ENCODE data around the gene TMEM134. TPM values are rescaled to one million over a fixed set of nuclear protein-coding genes. Genes with fewer than 3 reads are reported as not detected.

TMEM134 gene
- total and polyA plus RNA-seq, 10 of the 15 experiments (the other 5 are each of a cell fraction or from before 2014, with no cell fraction given) = 1.6 to 93.8 (median 27.8) TPM

- TF ChIP-seq STAT3 (IDR thresholded peaks at IDR 0.05; ENCODE audit: low read depth, low read length) (no peak), MLLT1 (IDR thresholded peaks at IDR 0.05) (peak; percentile 57), EP300 (IDR thresholded peaks at IDR 0.05; ENCODE audit: borderline replicate concordance in 1 of 2, control insufficient read depth in 1 of 2, low read depth in 2 of 2, low read length in 2 of 2) (no peak), SUZ12 (IDR thresholded peaks at IDR 0.05; ENCODE audit: unreplicated experiment) (no peak), CBFB (IDR thresholded peaks at IDR 0.05; ENCODE audit: low read depth) (no peak)
These were observed 30.7 kb downstream of the TMEM134 start (continued) for GRCh38 chr11:67438158-67438902.

- ATAC-seq (no peak), FAIRE-seq (peak; percentile 31), DNase-seq (ENCODE audit: low read depth, low spot score) (no peak)
- peak overlapping the region; percentile 90 for H3K4me3 ChIP-seq
- peak overlapping the region; percentile 99 for H3K27ac ChIP-seq (ENCODE audit: control insufficient read depth, insufficient read depth)
- in situ Hi-C loops (cut with MboI) (no loop called here), intact Hi-C loops (cut with micrococcal nuclease; ENCODE audit: unreplicated experiment) (loop anchor here (2.0 to 5.0 kb wide), 4 partner anchors 31 to 69 kb away; partner anchors contain the start of genes PPP1CA, TBC1D10C and TMEM134)
- SMC1A ChIA-PET (ENCODE audit: uncharacterized antibody, unreplicated experiment) = interaction anchor here (0.7 to 4.2 kb wide), 13 partner anchors 10 to 197 kb away, joined by 3 to 46 read pairs (median 8); partner anchors contain the start of genes AIP, PITPNM1, PPP1CA and RAD9A
- peaks cover 36% of the 10 kb centered on the region for H3K4me1 ChIP-seq (ENCODE audit: control insufficient read depth, insufficient read depth, low read length)
- peaks cover 57% of the 10 kb centered on the region for H3K79me2 ChIP-seq (ENCODE audit: control insufficient read depth, insufficient read depth, low read length)
- no peaks in the 10 kb centered on the region for H3K27me3 ChIP-seq (replicated peaks in 1 of 2; ENCODE audit: control insufficient read depth in 2 of 2, insufficient read depth in 2 of 2, low read length in 1 of 2)
- peak overlapping the region; percentile 86 for H3K4me2 ChIP-seq (ENCODE audit: control insufficient read depth, insufficient read depth)
- no peaks in the 10 kb centered on the region for H4K20me1 ChIP-seq (ENCODE audit: control insufficient read depth, insufficient read depth)
- 0 out of 2 replicates have a peak, but pooled peaks have one; percentile 11 for TF ChIP-seq MXI1 (IDR thresholded peaks at IDR 0.05; ENCODE audit: low read depth, low read length)
- peak; percentile 67; the same call in 1 of the 2 replicates for TF ChIP-seq RFX5 (IDR thresholded peaks at IDR 0.05; ENCODE audit: low read depth, low read length)
- TF ChIP-seq PML (IDR thresholded peaks at IDR 0.05; ENCODE audit: low read length) = no peak
- TF ChIP-seq POLR2AphosphoS5 (IDR thresholded peaks at IDR 0.05; ENCODE audit: low read length) = peak; percentile 15; the same call in 1 of the 2 replicates
- TF ChIP-seq RUNX3 (IDR thresholded peaks at IDR 0.05; ENCODE audit: low read length) = no peak
- no peak for TF ChIP-seq LARP7 (IDR thresholded peaks at IDR 0.05)
- no peak for TF ChIP-seq FOXK2 (IDR thresholded peaks at IDR 0.05)
- no peak for TF ChIP-seq USF1 (IDR thresholded peaks at IDR 0.05; ENCODE audit: borderline replicate concordance, extremely low read length, insufficient read depth, low read depth, low read length)
- TF ChIP-seq ZNF384 (IDR thresholded peaks at IDR 0.05; ENCODE audit: borderline replicate concordance, low read depth, low read length) = no peak
- no peak for TF ChIP-seq TARDBP (IDR thresholded peaks at IDR 0.05; ENCODE audit: borderline replicate concordance)
- H3K9ac ChIP-seq (ENCODE audit: control insufficient read depth, insufficient read depth, low read length) = peak overlapping the region; percentile 99
- H3K9me3 ChIP-seq (replicated peaks; ENCODE audit: control insufficient read depth, insufficient read depth, low read length) = no peaks in the 10 kb centered on the region
- CTCF ChIA-PET = interaction anchor here (0.8 to 4.3 kb wide), 16 partner anchors 9 to 141 kb away, joined by 3 to 53 read pairs (median 4); partner anchors contain the start of genes CDK2AP2, PPP1CA, RPS6KB2 and TBC1D10C
- H2AFZ ChIP-seq (ENCODE audit: control insufficient read depth, low read depth, low read length) = no peak overlapping the region
- POLR2A ChIA-PET = interaction anchor here (0.6 to 4.7 kb wide), 18 partner anchors 9 to 191 kb away, joined by 3 to 95 read pairs (median 6); partner anchors contain the start of genes AIP, CDK2AP2, GRK2 and NUDT8
- RAD21 ChIA-PET (ENCODE audit: unreplicated experiment) = interaction anchor here (0.6 to 7.2 kb wide), 19 partner anchors 10 to 192 kb away, joined by 3 to 112 read pairs (median 7); partner anchors contain the start of genes AIP, NUDT8, PITPNM1 and POLD4
- H3K36me3 ChIP-seq (ENCODE audit: control insufficient read depth in 2 of 2, insufficient read depth in 2 of 2, low read length in 1 of 2) = peaks cover 6 to 21% of the 10 kb centered on the region in 2 experiments; a peak in 3 of 4 replicates
- BruUV-seq (replicated peaks) = no TSS peak
- 3% methylated on average over 3 of the region's 3 CpGs for WGBS (ENCODE audit: insufficient coverage, insufficient replicate concordance, low lambda C conversion rate, missing lambda C conversion rate)
These were observed 31.3 kb downstream of the TMEM134 start for GRCh38 chr11:67437809-67438157.

Data from GM12878 (cell line).